Measurements from ENCODE around the gene LAMA2.

Gene LAMA2

DNA sequence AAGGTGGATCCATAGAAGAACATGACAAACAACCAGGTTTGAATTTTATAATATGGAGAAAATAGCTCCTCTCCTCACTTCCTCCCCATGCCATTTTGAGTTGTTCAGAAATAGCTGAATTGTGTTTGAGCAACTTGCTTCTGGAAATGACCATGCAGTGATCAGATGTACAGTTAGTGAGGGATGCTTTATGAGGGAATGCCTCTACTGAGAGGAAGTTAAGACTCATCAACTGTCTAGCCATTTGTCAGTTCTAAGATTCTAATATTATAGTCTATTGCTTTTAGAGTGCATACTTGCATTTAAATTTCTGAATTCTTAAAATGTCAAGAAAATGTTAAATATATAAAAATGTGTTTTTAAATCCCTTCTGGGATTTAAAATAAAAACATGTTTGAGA, 3.8 kb downstream of the LAMA2 start:
- peaks cover 21% of the 10 kb centered on the region for H3K27me3 ChIP-seq
- H3K27ac ChIP-seq: no peak overlapping the region
- H3K4me3 ChIP-seq (ENCODE audit: low read depth in 1 of 2, low read length in 1 of 2): no peak overlapping the region
- H3K36me3 ChIP-seq: no peaks in the 10 kb centered on the region
- TF ChIP-seq, protein P1, sequence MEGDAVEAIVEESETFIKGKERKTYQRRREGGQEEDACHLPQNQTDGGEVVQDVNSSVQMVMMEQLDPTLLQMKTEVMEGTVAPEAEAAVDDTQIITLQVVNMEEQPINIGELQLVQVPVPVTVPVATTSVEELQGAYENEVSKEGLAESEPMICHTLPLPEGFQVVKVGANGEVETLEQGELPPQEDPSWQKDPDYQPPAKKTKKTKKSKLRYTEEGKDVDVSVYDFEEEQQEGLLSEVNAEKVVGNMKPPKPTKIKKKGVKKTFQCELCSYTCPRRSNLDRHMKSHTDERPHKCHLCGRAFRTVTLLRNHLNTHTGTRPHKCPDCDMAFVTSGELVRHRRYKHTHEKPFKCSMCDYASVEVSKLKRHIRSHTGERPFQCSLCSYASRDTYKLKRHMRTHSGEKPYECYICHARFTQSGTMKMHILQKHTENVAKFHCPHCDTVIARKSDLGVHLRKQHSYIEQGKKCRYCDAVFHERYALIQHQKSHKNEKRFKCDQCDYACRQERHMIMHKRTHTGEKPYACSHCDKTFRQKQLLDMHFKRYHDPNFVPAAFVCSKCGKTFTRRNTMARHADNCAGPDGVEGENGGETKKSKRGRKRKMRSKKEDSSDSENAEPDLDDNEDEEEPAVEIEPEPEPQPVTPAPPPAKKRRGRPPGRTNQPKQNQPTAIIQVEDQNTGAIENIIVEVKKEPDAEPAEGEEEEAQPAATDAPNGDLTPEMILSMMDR (IDR thresholded peaks at IDR 0.05): no peak
- H3K9me3 ChIP-seq: no peaks in the 10 kb centered on the region
- H3K4me1 ChIP-seq (ENCODE audit: control insufficient read depth in 1 of 2, insufficient read depth in 1 of 2, low read depth in 1 of 2, low read length in 1 of 2): no peaks in the 10 kb centered on the region

DNA sequence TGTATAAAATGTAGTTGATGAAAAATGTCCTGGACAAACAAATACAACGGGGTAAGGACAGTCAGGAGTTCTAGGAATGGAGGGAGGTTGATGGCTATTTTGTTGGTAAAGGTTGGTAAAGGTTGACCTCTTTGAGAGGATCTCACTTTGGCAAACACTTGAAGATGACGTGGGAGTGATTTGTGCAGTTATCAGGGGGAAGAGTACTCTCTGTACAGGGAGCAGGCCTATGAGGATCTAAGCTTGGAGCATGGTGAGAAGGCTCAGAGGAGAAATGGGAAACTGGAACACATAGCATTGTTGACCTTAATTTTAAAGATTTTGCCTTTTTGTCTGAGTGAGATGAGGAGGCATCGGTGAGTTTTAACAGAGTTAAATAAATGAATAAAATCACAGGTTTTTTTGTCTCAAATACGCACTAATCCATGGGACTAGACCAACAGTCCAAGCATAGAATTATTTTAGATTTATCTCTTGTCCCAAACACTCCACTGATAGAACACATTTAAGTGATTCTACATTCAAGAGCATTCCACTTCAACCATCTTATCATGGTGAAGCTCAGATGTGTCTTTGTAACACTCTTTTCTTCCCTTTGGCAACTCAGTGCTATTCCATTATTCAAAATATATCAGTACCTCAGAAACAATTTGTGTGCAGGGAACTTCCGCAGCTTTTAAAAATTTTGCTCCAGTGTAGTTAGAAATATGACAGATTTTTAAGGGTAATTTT, 5.7 kb downstream of the LAMA2 start:
- H3K36me3 ChIP-seq: no peaks in the 10 kb centered on the region
- H3K4me1 ChIP-seq (ENCODE audit: control insufficient read depth in 1 of 2, insufficient read depth in 1 of 2, low read depth in 1 of 2, low read length in 1 of 2): no peaks in the 10 kb centered on the region
- H3K4me3 ChIP-seq (ENCODE audit: low read depth in 1 of 2, low read length in 1 of 2): no peak overlapping the region
- H3K9me3 ChIP-seq: no peaks in the 10 kb centered on the region
- TF ChIP-seq, protein P1 (IDR thresholded peaks at IDR 0.05): no peak
- no peak overlapping the region for H3K27ac ChIP-seq
- H3K27me3 ChIP-seq: peaks cover 4% of the 10 kb centered on the region

DNA sequence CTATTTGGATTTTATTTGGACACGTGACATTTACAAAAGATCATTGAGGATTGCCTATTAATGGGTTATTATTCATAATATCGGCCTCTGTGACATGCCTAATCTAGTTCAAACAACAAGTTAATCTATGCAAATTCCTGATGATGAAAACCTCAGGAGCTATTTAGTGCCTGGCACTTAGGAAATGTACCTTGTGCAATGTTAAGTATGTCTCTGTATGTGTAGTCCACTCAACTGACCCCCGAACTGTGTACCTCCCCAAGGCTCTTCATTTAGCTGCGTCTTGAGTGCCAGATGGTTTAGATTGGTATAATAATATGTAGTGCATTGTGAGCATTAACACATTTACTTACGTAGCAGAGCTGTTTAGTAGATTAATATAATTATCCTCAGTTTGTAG, 6.9 kb downstream of the LAMA2 start:
- Histone ChIP-seq H3K27ac (no peak overlapping the region), H3K4me1 (ENCODE audit: control insufficient read depth in 1 of 2, insufficient read depth in 1 of 2, low read depth in 1 of 2, low read length in 1 of 2) (no peaks in the 10 kb centered on the region), H3K4me3 (ENCODE audit: low read depth in 1 of 2, low read length in 1 of 2) (no peak overlapping the region), H3K27me3 (no peaks in the 10 kb centered on the region), H3K36me3 (no peaks in the 10 kb centered on the region), H3K9me3 (no peaks in the 10 kb centered on the region)
- TF ChIP-seq, protein P1 (IDR thresholded peaks at IDR 0.05): no peak

DNA sequence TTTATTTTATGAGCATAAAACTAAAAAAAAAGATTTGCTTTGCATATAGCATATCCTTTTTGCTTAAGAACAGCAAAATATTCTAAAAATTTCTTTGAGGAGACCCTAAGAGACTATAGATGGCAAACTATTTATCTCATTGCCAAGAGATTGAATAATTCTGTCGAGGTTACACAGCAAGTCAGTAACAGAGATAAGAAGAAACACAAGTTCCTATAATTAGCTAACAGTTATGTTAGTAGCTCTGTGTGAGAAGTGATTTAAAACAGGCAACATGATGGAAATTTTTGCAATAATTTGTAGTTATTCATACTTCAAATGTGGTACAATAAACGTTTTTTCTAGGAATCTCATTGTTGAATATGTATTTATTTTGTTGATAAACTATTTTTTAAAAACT, 9.1 kb downstream of the LAMA2 start:
- H3K27me3 ChIP-seq: no peaks in the 10 kb centered on the region
- no peaks in the 10 kb centered on the region for H3K9me3 ChIP-seq
- H3K4me1 ChIP-seq (ENCODE audit: control insufficient read depth in 1 of 2, insufficient read depth in 1 of 2, low read depth in 1 of 2, low read length in 1 of 2): no peaks in the 10 kb centered on the region
- TF ChIP-seq, protein P1 (IDR thresholded peaks at IDR 0.05): no peak
- H3K4me3 ChIP-seq (ENCODE audit: low read depth in 1 of 2, low read length in 1 of 2): no peak overlapping the region
- H3K36me3 ChIP-seq: no peaks in the 10 kb centered on the region
- H3K27ac ChIP-seq: no peak overlapping the region

DNA sequence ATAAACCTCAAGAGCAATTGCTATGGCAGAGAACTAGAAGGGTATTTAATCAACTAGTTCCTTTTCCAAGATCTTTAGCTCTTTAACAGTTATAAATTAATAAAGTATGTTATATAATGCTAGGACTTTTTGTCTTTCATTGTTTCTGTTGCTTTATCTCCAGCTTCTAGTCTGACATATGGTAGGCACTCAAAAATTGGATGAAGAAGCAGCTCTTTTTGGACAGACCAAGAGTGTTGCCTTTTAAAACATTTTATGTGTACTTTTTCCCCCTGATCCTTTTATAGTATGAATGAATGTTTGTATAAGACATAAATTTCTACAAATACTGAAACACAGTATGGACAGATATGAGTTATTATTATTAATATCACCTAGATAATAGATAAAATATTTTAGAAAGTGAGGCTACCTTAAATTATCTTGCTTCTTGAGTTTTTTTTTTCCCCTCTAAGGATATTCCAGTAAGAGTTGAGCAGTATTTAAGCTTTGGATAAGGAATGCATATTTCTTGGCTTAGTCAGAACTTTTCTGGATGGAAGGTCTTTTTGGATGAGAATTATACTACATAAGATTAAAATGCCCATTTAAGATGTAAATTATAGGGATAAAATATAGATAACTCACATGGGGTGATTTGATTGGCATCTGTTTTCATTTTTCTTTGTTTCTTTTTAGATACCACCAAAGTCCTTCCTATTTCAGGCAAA, 16.6 kb downstream of the LAMA2 start:
- Histone ChIP-seq H3K36me3 (no peaks in the 10 kb centered on the region), H3K9me3 (no peaks in the 10 kb centered on the region), H3K4me1 (ENCODE audit: control insufficient read depth in 1 of 2, insufficient read depth in 1 of 2, low read depth in 1 of 2, low read length in 1 of 2) (no peaks in the 10 kb centered on the region), H3K27ac (no peak overlapping the region), H3K4me3 (ENCODE audit: low read depth in 1 of 2, low read length in 1 of 2) (no peak overlapping the region), H3K27me3 (no peaks in the 10 kb centered on the region)
- TF ChIP-seq, protein P1 (IDR thresholded peaks at IDR 0.05): no peak

Data from neutrophil (primary cell).